Measurements from ENCODE around the gene FBLN2. TPM values are rescaled to one million over a fixed set of nuclear protein-coding genes. Genes with fewer than 3 reads are reported as not detected.

The FBLN2 gene
- total RNA-seq, 1 donor from 2014 or later: 67.5 TPM

DNA sequence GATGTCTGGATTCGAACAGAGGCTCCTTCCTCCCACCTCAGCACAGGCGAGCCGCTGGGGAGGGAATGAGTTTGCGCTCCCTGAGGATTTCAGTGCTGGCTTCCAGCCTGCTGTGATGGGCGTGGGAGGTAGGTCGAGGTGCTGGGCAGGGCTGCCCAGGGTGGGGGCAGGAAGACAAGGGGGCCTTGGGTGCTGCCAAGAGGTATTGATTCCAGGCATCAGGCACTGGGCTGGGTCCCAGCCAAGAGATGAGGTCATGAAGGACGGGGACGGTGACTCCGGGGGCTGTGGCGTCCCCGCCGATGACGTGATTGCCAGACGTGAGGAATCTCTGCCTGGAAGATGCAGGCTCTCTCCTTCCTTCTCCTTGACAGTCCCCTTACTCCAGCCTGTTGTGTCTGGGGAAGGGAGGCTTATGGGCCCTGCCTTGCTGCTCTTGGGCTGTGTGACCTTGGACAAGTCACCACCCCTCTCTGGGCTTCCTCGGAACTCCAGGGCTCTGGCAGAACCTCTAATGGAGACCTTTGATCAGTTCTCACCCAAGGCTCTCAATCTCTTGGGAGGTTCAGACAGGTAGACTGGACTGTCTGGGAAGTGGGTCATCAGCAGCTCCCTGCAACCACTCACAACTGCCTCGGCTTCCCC lies 116.8 kb downstream of the FBLN2 start:
- H3K4me3 Mint-ChIP-seq: no peak overlapping the region
- TF ChIP-seq CTCF (IDR thresholded peaks at IDR 0.05; ENCODE audit: unreplicated experiment): no peak
- no peak overlapping the region for H3K27ac Mint-ChIP-seq
- H3K36me3 Mint-ChIP-seq: no peaks in the 10 kb centered on the region
- peaks cover 11% of the 10 kb centered on the region for H3K4me1 Mint-ChIP-seq
- DNase-seq (ENCODE audit: low spot score in 2 of 2, unreplicated experiment in 2 of 2): no peak
- H3K9me3 Mint-ChIP-seq: no peaks in the 10 kb centered on the region
- H3K27me3 Mint-ChIP-seq (ENCODE audit: low read depth): peaks cover 5% of the 10 kb centered on the region

DNA sequence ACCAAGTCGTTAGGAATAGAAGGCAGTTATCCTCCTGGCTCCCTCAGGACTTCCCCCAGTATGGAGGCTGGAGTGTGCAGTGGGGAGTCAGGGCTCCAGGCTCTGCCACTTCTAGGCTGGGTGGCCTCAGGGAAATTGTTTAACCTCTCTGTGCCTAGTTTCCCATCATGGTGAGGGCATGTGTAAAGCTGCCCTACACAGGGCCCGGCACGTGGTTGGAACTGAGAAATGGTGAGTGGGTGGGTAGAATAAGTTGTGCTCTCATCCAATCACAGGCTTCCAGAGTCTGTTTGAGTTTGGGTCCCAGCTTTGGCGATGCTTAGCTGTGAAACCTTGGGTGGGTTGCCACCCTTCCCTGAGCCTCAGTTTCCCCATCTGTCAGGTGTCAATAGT lies 117.3 kb downstream of the FBLN2 start:
- peaks cover 7% of the 10 kb centered on the region for H3K4me1 Mint-ChIP-seq
- H3K36me3 Mint-ChIP-seq: no peaks in the 10 kb centered on the region
- H3K9me3 Mint-ChIP-seq: no peaks in the 10 kb centered on the region
- H3K27ac Mint-ChIP-seq: no peak overlapping the region
- H3K4me3 Mint-ChIP-seq: no peak overlapping the region
- TF ChIP-seq CTCF (IDR thresholded peaks at IDR 0.05; ENCODE audit: unreplicated experiment): no peak
- DNase-seq (ENCODE audit: low spot score in 2 of 2, unreplicated experiment in 2 of 2): no peak
- peaks cover 5% of the 10 kb centered on the region for H3K27me3 Mint-ChIP-seq (ENCODE audit: low read depth)

- Mint-ChIP-seq H3K9me3 (no peaks in the 10 kb centered on the region), H3K36me3 (no peaks in the 10 kb centered on the region), H3K27ac (no peak overlapping the region), H3K27me3 (ENCODE audit: low read depth) (peaks cover 5% of the 10 kb centered on the region), H3K4me1 (peaks cover 9% of the 10 kb centered on the region), H3K4me3 (no peak overlapping the region)
- no peak for DNase-seq (ENCODE audit: low spot score in 2 of 2, unreplicated experiment in 2 of 2)
- no peak for TF ChIP-seq CTCF (IDR thresholded peaks at IDR 0.05; ENCODE audit: unreplicated experiment)
These were observed 118.1 kb downstream of the FBLN2 start for GRCh38 chr3:13666781-13667709.

- H3K9me3 Mint-ChIP-seq: no peaks in the 10 kb centered on the region
These were observed 119.2 kb downstream of the FBLN2 start for GRCh38 chr3:13668136-13668535.

GRCh38 chr3:13669457-13669856 lies 120.5 kb downstream of the FBLN2 start:
- Mint-ChIP-seq H3K4me1 (peaks cover 10% of the 10 kb centered on the region), H3K36me3 (no peaks in the 10 kb centered on the region), H3K27ac (no peak overlapping the region), H3K27me3 (ENCODE audit: low read depth) (peaks cover 12% of the 10 kb centered on the region), H3K9me3 (no peaks in the 10 kb centered on the region), H3K4me3 (no peak overlapping the region)
- no peak for TF ChIP-seq CTCF (IDR thresholded peaks at IDR 0.05; ENCODE audit: unreplicated experiment)
- DNase-seq (ENCODE audit: low spot score in 2 of 2, unreplicated experiment in 2 of 2): no peak

More at GRCh38 chr3:13668136-13668535, 119.2 kb downstream of the FBLN2 start:
- TF ChIP-seq CTCF (IDR thresholded peaks at IDR 0.05; ENCODE audit: unreplicated experiment): no peak
- no peak overlapping the region for H3K27ac Mint-ChIP-seq
- peaks cover 10% of the 10 kb centered on the region for H3K4me1 Mint-ChIP-seq
- no peak for DNase-seq (ENCODE audit: low spot score in 2 of 2, unreplicated experiment in 2 of 2)
- no peaks in the 10 kb centered on the region for H3K36me3 Mint-ChIP-seq
- no peak overlapping the region for H3K4me3 Mint-ChIP-seq
- peaks cover 5% of the 10 kb centered on the region for H3K27me3 Mint-ChIP-seq (ENCODE audit: low read depth)
